Body of pancreas (tissue), 4 donors: ENCODE measurements around the gene AKR1C8. TPM values are rescaled to one million over a fixed set of nuclear protein-coding genes. Genes with fewer than 3 reads are reported as not detected.
A peak's percentile ranks its signal among the peaks of the same experiment; 100 is the strongest.
"Not testable (repeated sequence)": the region's sequence is repeated elsewhere in the genome, so short reads cannot be mapped to it uniquely, and the experiment has no call there.

ENCODE experiments used
- ATAC-seq: fragments of 150-250 bp; one replicate; pipeline ENCODE4 v1.9.1; 2016
- DNase-seq, 4 donors: peaks; one replicate each; pipeline ENCODE4 v3.0.0-alpha.2; 2019
- H3K27ac ChIP-seq, 4 donors: fragments of 200-600 bp; sonication (generic); 1 replicate in 3 of 4; 2 replicates in 1 of 4; pipeline versions ENCODE4 v1.5.1 to v1.6.1; 2016 to 2019; ENCODE audit warnings: mild to moderate bottlenecking in 1 of 4, mixed read lengths in 1 of 4, moderate library complexity in 1 of 4
- H3K27me3 ChIP-seq, 2 donors: fragments of 200-600 bp; sonication (generic); one replicate each; pipeline ENCODE4 v1.6.0; 2016; ENCODE audit warnings: mild to moderate bottlenecking in 1 of 2
- H3K36me3 ChIP-seq, 2 donors: fragments of 200-600 bp; sonication (generic); replicated peaks in 1 of 2; 2 replicates each; pipeline ENCODE4 v1.5.1; 2016; ENCODE audit warnings: low read depth in 2 of 2; ENCODE audit not compliant: insufficient read depth in 1 of 2
- H3K4me1 ChIP-seq: fragments of 200-600 bp; sonication (generic); one replicate; pipeline ENCODE4 v1.6.0; 2016
- H3K4me3 ChIP-seq, 2 donors: fragments of 200-600 bp; sonication (generic); 1 replicate in 1 of 2; 2 replicates in 1 of 2; pipeline ENCODE4 v1.5.1; 2016 to 2019
- H3K9me3 ChIP-seq, 3 donors: fragments of 200-600 bp; sonication (generic); 1 replicate in 2 of 3; 2 replicates in 1 of 3; pipeline ENCODE4 v1.5.1; 2016
- POLR2A ChIP-seq, 3 donors: fragments of 450-650 bp; IDR thresholded peaks; one replicate each; pipeline ENCODE4 v1.6.1; 2016; ENCODE audit warnings: antibody characterized with exemption in 3 of 3, mild to moderate bottlenecking in 2 of 3
- WGBS, 2 donors: methylation state at CpG; one replicate each; pipeline ENCODE4 v1.1.5; 2017; 5-methylcytosine and 5-hydroxymethylcytosine counted together
- intact Hi-C: fragments of 100-400 bp; cut with DNase I; formaldehyde crosslinking; loops from one replicate; pipeline ENCODE4 v1.15.1; 2023
- total RNA-seq, 2 donors: library from RNA; depleted of rRNA; stranded (reverse); fragments of >200 nt; gene quantifications; one replicate each; pipeline ENCODE4 v1.1.0, GENCODE V29; 2016
- TF ChIP-seq, protein P1 (sequence below), 7 experiments: fragments of 450-650 bp in 4 of 7; fragments of 200-600 bp in 3 of 7; sonication (generic) in 3 of 7; IDR thresholded peaks; one replicate each; pipeline ENCODE4 v1.5.1; 2016 to 2019; ENCODE audit warnings: antibody characterized with exemption in 7 of 7

The AKR1C8 gene
- total RNA-seq, 2 donors from 2014 or later, result not detected

DNA sequence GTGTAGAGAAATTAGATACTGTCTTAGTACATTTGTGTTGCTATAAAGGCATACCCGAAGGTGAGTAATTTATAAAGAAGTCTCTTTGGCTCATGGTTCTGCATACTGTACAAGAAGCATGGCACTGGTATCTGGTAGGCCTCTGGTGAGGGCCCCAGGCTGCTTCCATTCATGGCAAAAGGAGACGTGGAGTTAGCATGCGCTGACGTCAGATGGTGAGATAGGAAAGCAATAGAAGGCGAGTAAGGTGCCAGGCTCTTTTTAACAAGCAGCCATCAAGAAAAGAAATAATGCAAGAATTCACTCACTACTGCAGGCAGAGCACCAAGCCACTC, 38.1 kb downstream of the AKR1C8 start:
- DNase-seq (no peak), ATAC-seq (no peak)
- TF ChIP-seq, protein P1, sequence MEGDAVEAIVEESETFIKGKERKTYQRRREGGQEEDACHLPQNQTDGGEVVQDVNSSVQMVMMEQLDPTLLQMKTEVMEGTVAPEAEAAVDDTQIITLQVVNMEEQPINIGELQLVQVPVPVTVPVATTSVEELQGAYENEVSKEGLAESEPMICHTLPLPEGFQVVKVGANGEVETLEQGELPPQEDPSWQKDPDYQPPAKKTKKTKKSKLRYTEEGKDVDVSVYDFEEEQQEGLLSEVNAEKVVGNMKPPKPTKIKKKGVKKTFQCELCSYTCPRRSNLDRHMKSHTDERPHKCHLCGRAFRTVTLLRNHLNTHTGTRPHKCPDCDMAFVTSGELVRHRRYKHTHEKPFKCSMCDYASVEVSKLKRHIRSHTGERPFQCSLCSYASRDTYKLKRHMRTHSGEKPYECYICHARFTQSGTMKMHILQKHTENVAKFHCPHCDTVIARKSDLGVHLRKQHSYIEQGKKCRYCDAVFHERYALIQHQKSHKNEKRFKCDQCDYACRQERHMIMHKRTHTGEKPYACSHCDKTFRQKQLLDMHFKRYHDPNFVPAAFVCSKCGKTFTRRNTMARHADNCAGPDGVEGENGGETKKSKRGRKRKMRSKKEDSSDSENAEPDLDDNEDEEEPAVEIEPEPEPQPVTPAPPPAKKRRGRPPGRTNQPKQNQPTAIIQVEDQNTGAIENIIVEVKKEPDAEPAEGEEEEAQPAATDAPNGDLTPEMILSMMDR (IDR thresholded peaks at IDR 0.05), result no peak
- no peak for TF ChIP-seq POLR2A (IDR thresholded peaks at IDR 0.05)
- intact Hi-C loops, result no loop called here
- Histone ChIP-seq H3K36me3 (no peaks in the 10 kb centered on the region), H3K27ac (peak overlapping the region; percentile 64 to 90 (median 86)), H3K9me3 (no peaks in the 10 kb centered on the region), H3K27me3 (no peaks in the 10 kb centered on the region), H3K4me1 (peaks cover 42% of the 10 kb centered on the region), H3K4me3 (no peak overlapping the region)
- 31 to 34% methylated on average over 5 of the region's 5 CpGs for WGBS, 2 donors

DNA sequence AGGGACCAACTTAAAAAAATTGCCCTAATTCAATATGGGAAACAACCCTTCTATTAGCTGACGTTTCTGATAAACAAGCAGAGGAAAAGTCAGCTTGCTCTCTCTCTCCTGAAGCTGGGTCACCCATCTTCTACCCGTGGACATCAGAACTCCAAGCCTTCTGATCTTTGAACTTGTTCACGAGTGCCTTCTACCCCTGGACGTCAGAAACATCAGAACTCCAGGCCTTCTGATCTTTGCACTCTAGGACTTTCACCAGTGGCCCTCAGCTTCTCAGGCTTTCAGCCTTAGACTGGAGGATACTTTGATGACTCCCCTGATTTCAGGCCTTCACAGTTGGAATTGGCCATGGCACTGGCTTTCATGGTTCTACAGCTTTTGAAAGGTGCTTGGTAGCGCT, 41.8 kb downstream of the AKR1C8 start:
- intact Hi-C loops, result no loop called here
- no peak for ATAC-seq
- no peaks in the 10 kb centered on the region for H3K9me3 ChIP-seq
- 78% methylated on average over 5 of the region's 5 CpGs for WGBS, 2 donors
- TF ChIP-seq POLR2A (IDR thresholded peaks at IDR 0.05), result no peak
- TF ChIP-seq, protein P1 (IDR thresholded peaks at IDR 0.05), result no peak
- H3K27me3 ChIP-seq, result no peaks in the 10 kb centered on the region
- peaks cover 33% of the 10 kb centered on the region for H3K4me1 ChIP-seq
- H3K4me3 ChIP-seq, result no peak overlapping the region
- no peak overlapping the region for H3K27ac ChIP-seq
- no peak for DNase-seq
- H3K36me3 ChIP-seq, result no peaks in the 10 kb centered on the region

DNA sequence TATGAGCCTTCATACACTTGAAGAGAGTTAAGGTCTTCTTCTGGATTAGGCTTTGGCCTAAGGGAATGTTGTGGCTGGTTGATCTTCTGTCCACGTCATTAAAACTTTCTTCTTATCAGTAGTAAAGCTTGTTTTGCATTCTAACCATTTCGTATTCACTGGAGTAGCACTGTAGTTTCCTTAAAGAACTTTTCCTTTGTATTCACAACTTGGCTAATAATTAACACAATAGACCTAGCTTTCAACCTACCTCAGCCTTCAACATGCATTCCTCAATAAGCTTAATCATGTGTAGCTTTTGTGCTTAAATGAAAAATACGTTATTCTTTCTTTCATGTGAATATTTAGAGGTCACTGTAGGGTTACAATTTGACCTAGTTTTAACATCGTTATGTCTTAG, 42.8 kb downstream of the AKR1C8 start:
- peak overlapping the region in 3 of 4 donors; percentile 34 to 59 (median 38) for H3K27ac ChIP-seq
- DNase-seq (no peak), ATAC-seq (peak; percentile 73)
- H3K4me1 ChIP-seq, result peaks cover 25% of the 10 kb centered on the region
- no peak overlapping the region for H3K4me3 ChIP-seq
- H3K9me3 ChIP-seq, result no peaks in the 10 kb centered on the region
- 12 to 22% methylated on average over 4 of the region's 4 CpGs for WGBS, 2 donors
- no peaks in the 10 kb centered on the region for H3K27me3 ChIP-seq
- TF ChIP-seq POLR2A (IDR thresholded peaks at IDR 0.05), result no peak
- TF ChIP-seq, protein P1 (IDR thresholded peaks at IDR 0.05), result no peak
- intact Hi-C loops, result no loop called here
- no peaks in the 10 kb centered on the region for H3K36me3 ChIP-seq

DNA sequence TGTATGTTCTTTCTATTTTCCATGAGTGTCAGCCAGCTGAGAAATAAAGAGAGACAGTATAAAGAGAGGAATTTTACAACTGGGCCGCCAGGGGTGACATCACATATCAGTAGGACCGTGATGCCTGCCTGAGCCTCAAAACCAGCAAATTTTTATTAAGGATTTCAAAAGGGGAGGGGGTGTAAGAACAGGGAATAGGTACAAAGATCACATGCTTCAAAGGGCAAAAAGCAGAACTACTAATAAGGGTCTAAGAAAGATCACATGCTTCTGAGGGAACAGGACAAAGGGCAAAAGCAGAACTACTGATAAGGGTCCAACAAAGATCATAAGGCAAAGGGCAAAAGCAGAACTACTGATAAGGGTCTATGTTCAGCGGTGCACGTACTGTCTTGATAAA, 47.3 kb downstream of the AKR1C8 start:
- H3K9me3 ChIP-seq, DNase-seq, H3K27ac ChIP-seq, H3K36me3 ChIP-seq, H3K27me3 ChIP-seq, intact Hi-C loops, H3K4me3 ChIP-seq, ATAC-seq: not testable (repeated sequence)
- H3K4me1 ChIP-seq, result peaks cover 13% of the 10 kb centered on the region
- WGBS, 2 donors, result 44 to 59% methylated on average over 4 of the region's 4 CpGs

DNA sequence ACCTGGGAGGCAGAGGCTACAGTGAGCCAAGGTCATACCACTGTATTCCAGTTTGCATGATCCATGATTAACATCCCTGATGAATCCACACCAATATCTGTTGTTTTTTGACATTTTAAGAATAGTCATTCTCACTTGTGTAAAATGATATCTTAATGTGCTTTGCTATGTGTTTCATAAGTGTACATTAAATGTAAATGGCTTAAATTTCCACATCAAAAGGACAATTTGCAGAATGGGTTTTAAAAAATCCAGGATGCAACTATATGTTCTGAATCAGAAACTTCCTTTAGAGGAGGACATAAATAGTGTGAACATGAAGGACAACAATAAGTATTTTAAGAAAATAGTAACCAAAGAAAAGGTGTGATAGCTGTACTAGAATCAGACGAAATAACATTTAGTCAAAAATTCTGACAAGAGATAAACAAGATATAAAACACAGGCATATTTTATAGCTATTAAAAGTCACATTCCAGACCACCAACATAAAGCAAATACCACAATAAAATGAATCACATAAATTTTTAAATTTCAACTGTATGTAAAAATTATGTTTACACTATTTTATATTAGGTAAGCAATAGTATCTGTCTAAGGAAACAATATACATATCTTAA, 48.4 kb downstream of the AKR1C8 start:
- Histone ChIP-seq H3K4me1 (peaks cover 2% of the 10 kb centered on the region), H3K27me3 (no peaks in the 10 kb centered on the region), H3K27ac (no peak overlapping the region), H3K9me3 (peaks cover 0 to 7% (median 0%) of the 10 kb centered on the region in 3 donors), H3K4me3 (no peak overlapping the region), H3K36me3 (no peaks in the 10 kb centered on the region)
- ATAC-seq, result no peak
- TF ChIP-seq, protein P1 (IDR thresholded peaks at IDR 0.05), result no peak
- no peak for TF ChIP-seq POLR2A (IDR thresholded peaks at IDR 0.05)
- DNase-seq, result no peak
- WGBS, 2 donors, result 93 to 97% methylated on average over 1 of the region's 1 CpG
- intact Hi-C loops, result no loop called here
